ENCODE results near the gene TEF. TPM values are rescaled to one million over a fixed set of nuclear protein-coding genes. Genes with fewer than 3 reads are reported as not detected.

The TEF gene, protein sequence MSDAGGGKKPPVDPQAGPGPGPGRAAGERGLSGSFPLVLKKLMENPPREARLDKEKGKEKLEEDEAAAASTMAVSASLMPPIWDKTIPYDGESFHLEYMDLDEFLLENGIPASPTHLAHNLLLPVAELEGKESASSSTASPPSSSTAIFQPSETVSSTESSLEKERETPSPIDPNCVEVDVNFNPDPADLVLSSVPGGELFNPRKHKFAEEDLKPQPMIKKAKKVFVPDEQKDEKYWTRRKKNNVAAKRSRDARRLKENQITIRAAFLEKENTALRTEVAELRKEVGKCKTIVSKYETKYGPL
- polyA plus RNA-seq, result 1 to 10 TPM; 8.5 to 9.5 TPM

DNA sequence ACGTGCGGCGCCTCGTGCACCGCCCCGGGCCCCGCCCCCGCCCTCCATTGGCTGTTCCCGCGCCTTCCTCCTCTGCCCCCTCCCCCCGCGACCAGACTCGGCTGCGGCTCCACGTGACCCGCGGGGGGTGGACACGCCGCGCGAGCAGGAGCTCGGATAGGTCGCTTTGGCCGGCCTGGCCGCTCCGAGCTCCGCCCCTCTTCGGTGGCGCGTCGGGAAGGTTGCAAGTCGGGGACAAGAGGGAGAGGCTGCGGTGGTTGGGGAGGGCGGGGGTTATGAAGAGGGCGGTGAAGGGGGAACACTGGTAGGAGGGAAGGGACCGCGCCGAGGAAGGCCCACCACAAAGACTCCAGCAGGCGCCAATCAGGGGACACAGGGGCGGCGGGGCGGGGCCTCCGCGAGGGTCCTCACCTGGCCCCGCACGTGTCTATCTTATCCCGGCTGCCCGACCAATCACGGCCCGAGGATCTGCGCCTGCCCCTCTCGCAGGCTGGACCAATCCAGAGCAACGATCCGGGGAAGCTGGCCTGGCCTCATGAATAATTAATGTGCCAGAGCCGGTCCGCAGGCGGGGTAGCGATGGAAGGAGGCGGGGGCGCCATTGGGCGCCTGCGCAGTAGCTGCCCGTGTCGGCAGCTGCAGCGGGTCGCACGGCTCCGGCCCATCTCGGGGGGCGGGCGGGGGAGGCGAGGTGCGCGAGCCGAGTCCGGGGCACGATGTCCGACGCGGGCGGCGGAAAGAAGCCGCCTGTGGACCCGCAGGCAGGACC lies at the start of gene TEF:
Gene TEF (plus strand): TSS at position 614 of the 769 bp plus-strand sequence. CDS start 103 bp downstream, at position 717.
- H3K4me1 ChIP-seq (ENCODE audit: control insufficient read depth in 2 of 2, insufficient read depth in 2 of 2, low read length in 1 of 2), result peaks cover 2 to 4% of the 10 kb centered on the region in 2 donors
- peak within 1 kb of the TSS; percentile 98 to 100 for H3K27ac ChIP-seq (ENCODE audit: low read depth in 2 of 2, low read length in 1 of 2)
- no peaks in the 10 kb centered on the region for H3K36me3 ChIP-seq (ENCODE audit: control insufficient read depth in 2 of 2, insufficient read depth in 2 of 2, low read length in 1 of 2)
- peak within 1 kb of the TSS; percentile 71 to 76 for H3K4me3 ChIP-seq (ENCODE audit: low read depth in 1 of 2, low read length in 2 of 2)
- H3K27me3 ChIP-seq (ENCODE audit: control insufficient read depth in 1 of 2, insufficient read depth in 2 of 2, low read length in 2 of 2), result no peaks in the 10 kb centered on the region
- WGBS, 2 donors, result 1% methylated on average over 72 to 84 of the region's 84 CpGs
- no peaks in the 10 kb centered on the region for H3K9me3 ChIP-seq (ENCODE audit: control insufficient read depth in 2 of 2, insufficient read depth in 1 of 2, low read depth in 1 of 2, low read length in 1 of 2)

DNA sequence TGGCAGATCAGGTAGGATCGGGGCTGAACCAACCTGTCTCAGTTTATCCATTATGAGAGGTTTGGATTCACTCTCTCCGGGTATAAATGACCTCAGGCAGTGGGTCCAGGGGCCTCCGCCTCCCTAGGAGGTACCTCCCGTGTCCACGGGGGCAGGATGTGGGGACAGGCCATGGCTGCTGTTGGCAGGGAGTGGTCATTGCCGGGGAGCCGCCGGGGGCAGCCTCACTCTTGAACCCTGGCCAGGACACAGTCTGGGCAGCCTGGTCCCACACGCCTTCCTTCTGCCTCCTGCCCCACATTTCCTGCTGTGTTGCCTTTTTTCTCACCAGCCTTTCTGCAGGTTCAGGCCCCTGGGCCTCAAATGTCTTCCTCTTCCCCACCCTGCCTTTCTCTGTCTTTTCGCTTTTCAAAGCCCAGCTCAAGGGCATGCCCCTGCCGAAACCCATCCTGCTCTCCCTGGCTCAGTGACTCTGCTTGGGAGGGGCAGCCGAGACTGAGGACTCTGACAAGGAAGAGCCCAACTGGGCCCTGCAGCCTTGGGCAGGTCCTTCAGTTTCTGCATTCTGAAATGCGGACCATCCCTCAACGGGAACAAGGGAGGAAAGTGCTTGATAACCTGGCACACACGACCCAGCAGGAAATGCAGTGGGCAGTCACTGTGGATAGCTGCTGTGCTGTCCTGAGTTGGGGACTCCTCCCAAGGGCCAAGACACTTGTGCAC lies 49.4 kb upstream of the TEF start:
- WGBS, 2 donors, result 89 to 94% methylated on average over 15 of the region's 15 CpGs
- Histone ChIP-seq H3K27me3 (ENCODE audit: control insufficient read depth in 1 of 2, insufficient read depth in 2 of 2, low read length in 2 of 2) (no peaks in the 10 kb centered on the region), H3K9me3 (ENCODE audit: control insufficient read depth in 2 of 2, insufficient read depth in 1 of 2, low read depth in 1 of 2, low read length in 1 of 2) (no peaks in the 10 kb centered on the region), H3K4me1 (ENCODE audit: control insufficient read depth in 2 of 2, insufficient read depth in 2 of 2, low read length in 1 of 2) (peaks cover 0 to 2% of the 10 kb centered on the region in 2 donors), H3K36me3 (ENCODE audit: control insufficient read depth in 2 of 2, insufficient read depth in 2 of 2, low read length in 1 of 2) (peaks cover 29 to 48% of the 10 kb centered on the region in 2 donors), H3K4me3 (ENCODE audit: low read depth in 1 of 2, low read length in 2 of 2) (no peak overlapping the region), H3K27ac (ENCODE audit: low read depth in 2 of 2, low read length in 1 of 2) (no peak overlapping the region)

GRCh38 chr22:41333806-41334205 lies 47.9 kb upstream of the TEF start:
- WGBS, 2 donors, result 98 to 100% methylated on average over 3 of the region's 3 CpGs

DNA sequence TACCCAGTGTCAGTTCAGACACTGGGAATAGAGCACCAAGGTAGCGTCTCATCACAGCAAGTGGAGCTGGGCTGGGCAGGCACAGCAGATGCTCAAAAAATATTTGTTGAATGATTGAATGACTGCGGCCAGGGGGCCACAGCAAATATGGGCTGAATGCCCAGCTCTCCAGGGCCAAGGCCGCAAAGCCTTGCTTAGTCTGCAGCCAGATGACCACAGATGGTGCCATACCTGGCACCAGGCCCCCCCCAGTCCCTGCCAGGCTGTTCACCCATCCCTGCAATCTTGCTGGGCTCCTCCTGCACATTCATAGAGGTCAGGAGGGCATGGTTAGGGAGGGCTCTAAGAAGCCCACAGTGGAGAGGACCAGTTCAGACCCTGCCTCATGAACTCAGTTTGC lies 47.5 kb upstream of the TEF start:
- peaks cover 0 to 2% of the 10 kb centered on the region in 2 donors for H3K4me1 ChIP-seq (ENCODE audit: control insufficient read depth in 2 of 2, insufficient read depth in 2 of 2, low read length in 1 of 2)
- H3K27me3 ChIP-seq (ENCODE audit: control insufficient read depth in 1 of 2, insufficient read depth in 2 of 2, low read length in 2 of 2), result no peaks in the 10 kb centered on the region
- no peaks in the 10 kb centered on the region for H3K9me3 ChIP-seq (ENCODE audit: control insufficient read depth in 2 of 2, insufficient read depth in 1 of 2, low read depth in 1 of 2, low read length in 1 of 2)
- 84 to 87% methylated on average over 3 of the region's 3 CpGs for WGBS, 2 donors
- no peak overlapping the region for H3K4me3 ChIP-seq (ENCODE audit: low read depth in 1 of 2, low read length in 2 of 2)
- no peak overlapping the region for H3K27ac ChIP-seq (ENCODE audit: low read depth in 2 of 2, low read length in 1 of 2)
- peaks cover 24 to 47% of the 10 kb centered on the region in 2 donors for H3K36me3 ChIP-seq (ENCODE audit: control insufficient read depth in 2 of 2, insufficient read depth in 2 of 2, low read length in 1 of 2)

More at GRCh38 chr22:41333806-41334205, 47.9 kb upstream of the TEF start:
- Histone ChIP-seq H3K27me3 (ENCODE audit: control insufficient read depth in 1 of 2, insufficient read depth in 2 of 2, low read length in 2 of 2) (no peaks in the 10 kb centered on the region), H3K4me1 (ENCODE audit: control insufficient read depth in 2 of 2, insufficient read depth in 2 of 2, low read length in 1 of 2) (peaks cover 0 to 2% of the 10 kb centered on the region in 2 donors), H3K27ac (ENCODE audit: low read depth in 2 of 2, low read length in 1 of 2) (no peak overlapping the region), H3K4me3 (ENCODE audit: low read depth in 1 of 2, low read length in 2 of 2) (no peak overlapping the region), H3K9me3 (ENCODE audit: control insufficient read depth in 2 of 2, insufficient read depth in 1 of 2, low read depth in 1 of 2, low read length in 1 of 2) (no peaks in the 10 kb centered on the region), H3K36me3 (ENCODE audit: control insufficient read depth in 2 of 2, insufficient read depth in 2 of 2, low read length in 1 of 2) (peaks cover 24 to 43% of the 10 kb centered on the region in 2 donors)

DNA sequence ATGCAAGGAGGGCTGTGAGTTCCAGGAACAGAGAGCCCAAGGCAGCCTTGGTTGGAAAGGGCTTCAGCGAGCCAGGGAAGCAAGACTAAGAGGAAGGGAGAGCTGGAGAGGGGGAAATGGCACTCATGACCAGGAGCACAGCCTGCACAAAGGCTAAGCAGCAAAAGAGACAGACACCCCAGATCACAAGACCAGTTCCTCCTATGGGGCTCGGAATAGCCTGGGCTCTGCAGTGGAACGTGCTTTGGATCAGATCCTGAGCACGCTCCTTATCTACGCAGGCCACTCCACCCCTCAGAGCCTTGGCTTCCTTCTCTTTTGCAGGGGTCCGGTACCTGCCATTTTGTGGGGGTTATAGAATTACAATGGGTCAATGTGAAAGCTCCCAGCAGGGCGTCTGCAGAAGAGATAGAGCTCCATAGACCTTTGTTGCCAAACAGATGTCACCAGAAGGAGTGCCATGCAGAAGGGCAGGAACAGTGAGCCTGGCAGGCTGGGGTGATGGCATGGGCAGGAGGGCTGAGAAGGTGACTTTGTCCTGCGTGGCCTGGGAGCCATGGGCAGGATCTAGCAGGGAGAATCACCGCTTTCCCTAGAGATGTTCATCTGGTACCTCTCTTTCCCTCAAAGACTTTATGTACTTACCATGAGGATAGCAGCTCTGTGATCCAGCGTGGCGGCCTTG lies 46.6 kb upstream of the TEF start:
- H3K4me3 ChIP-seq (ENCODE audit: low read depth in 1 of 2, low read length in 2 of 2), result no peak overlapping the region
- H3K4me1 ChIP-seq (ENCODE audit: control insufficient read depth in 2 of 2, insufficient read depth in 2 of 2, low read length in 1 of 2), result peaks cover 0 to 2% of the 10 kb centered on the region in 2 donors
- H3K27me3 ChIP-seq (ENCODE audit: control insufficient read depth in 1 of 2, insufficient read depth in 2 of 2, low read length in 2 of 2), result no peaks in the 10 kb centered on the region
- H3K36me3 ChIP-seq (ENCODE audit: control insufficient read depth in 2 of 2, insufficient read depth in 2 of 2, low read length in 1 of 2), result peaks cover 24 to 47% of the 10 kb centered on the region in 2 donors
- H3K9me3 ChIP-seq (ENCODE audit: control insufficient read depth in 2 of 2, insufficient read depth in 1 of 2, low read depth in 1 of 2, low read length in 1 of 2), result no peaks in the 10 kb centered on the region
- H3K27ac ChIP-seq (ENCODE audit: low read depth in 2 of 2, low read length in 1 of 2), result no peak overlapping the region
- whole genome bisulfite sequencing, 2 donors, result 97% methylated on average over 11 of the region's 11 CpGs

GRCh38 chr22:41338614-41339212 lies 43.0 kb upstream of the TEF start:
- H3K27me3 ChIP-seq (ENCODE audit: control insufficient read depth in 1 of 2, insufficient read depth in 2 of 2, low read length in 2 of 2), result no peaks in the 10 kb centered on the region
- H3K9me3 ChIP-seq (ENCODE audit: control insufficient read depth in 2 of 2, insufficient read depth in 1 of 2, low read depth in 1 of 2, low read length in 1 of 2), result no peaks in the 10 kb centered on the region
- no peak overlapping the region for H3K27ac ChIP-seq (ENCODE audit: low read depth in 2 of 2, low read length in 1 of 2)
- H3K4me3 ChIP-seq (ENCODE audit: low read depth in 1 of 2, low read length in 2 of 2), result no peak overlapping the region
- 81 to 89% methylated on average over 13 to 14 of the region's 14 CpGs for whole genome bisulfite sequencing, 2 donors
- H3K36me3 ChIP-seq (ENCODE audit: control insufficient read depth in 2 of 2, insufficient read depth in 2 of 2, low read length in 1 of 2), result peaks cover 17 to 43% of the 10 kb centered on the region in 2 donors
- H3K4me1 ChIP-seq (ENCODE audit: control insufficient read depth in 2 of 2, insufficient read depth in 2 of 2, low read length in 1 of 2), result peaks cover 0 to 2% of the 10 kb centered on the region in 2 donors

GRCh38 chr22:41339823-41340222 lies 41.9 kb upstream of the TEF start:
- Histone ChIP-seq H3K9me3 (ENCODE audit: control insufficient read depth in 2 of 2, insufficient read depth in 1 of 2, low read depth in 1 of 2, low read length in 1 of 2) (no peaks in the 10 kb centered on the region), H3K36me3 (ENCODE audit: control insufficient read depth in 2 of 2, insufficient read depth in 2 of 2, low read length in 1 of 2) (peaks cover 15 to 45% of the 10 kb centered on the region in 2 donors), H3K27me3 (ENCODE audit: control insufficient read depth in 1 of 2, insufficient read depth in 2 of 2, low read length in 2 of 2) (no peaks in the 10 kb centered on the region), H3K4me1 (ENCODE audit: control insufficient read depth in 2 of 2, insufficient read depth in 2 of 2, low read length in 1 of 2) (peaks cover 0 to 2% of the 10 kb centered on the region in 2 donors), H3K27ac (ENCODE audit: low read depth in 2 of 2, low read length in 1 of 2) (no peak overlapping the region), H3K4me3 (ENCODE audit: low read depth in 1 of 2, low read length in 2 of 2) (no peak overlapping the region)
- 93 to 95% methylated on average over 18 of the region's 18 CpGs for WGBS, 2 donors

DNA sequence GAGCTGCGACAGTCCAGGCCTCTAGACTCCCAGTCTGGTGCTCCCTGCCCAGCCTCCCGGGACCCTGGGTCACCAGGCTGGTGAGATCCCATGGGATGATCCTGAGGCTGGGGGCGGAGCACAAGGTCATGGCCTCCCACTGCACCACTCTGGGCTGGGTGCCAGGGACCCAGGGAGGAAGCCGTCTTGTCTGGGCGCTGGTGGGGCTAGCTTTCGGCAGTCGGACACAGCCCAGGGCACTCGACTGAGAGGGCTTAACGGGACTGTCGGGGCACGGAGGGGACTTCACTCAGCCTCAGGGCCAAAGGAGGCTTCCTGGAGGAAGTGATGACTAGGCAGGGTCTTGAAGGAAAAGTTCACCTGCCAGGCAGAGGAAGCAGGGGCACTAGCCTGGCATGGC lies 41.4 kb upstream of the TEF start:
- no peaks in the 10 kb centered on the region for H3K9me3 ChIP-seq (ENCODE audit: control insufficient read depth in 2 of 2, insufficient read depth in 1 of 2, low read depth in 1 of 2, low read length in 1 of 2)
- no peak overlapping the region for H3K27ac ChIP-seq (ENCODE audit: low read depth in 2 of 2, low read length in 1 of 2)
- peaks cover 0 to 2% of the 10 kb centered on the region in 2 donors for H3K4me1 ChIP-seq (ENCODE audit: control insufficient read depth in 2 of 2, insufficient read depth in 2 of 2, low read length in 1 of 2)
- 83 to 87% methylated on average over 11 of the region's 11 CpGs for WGBS, 2 donors
- no peaks in the 10 kb centered on the region for H3K27me3 ChIP-seq (ENCODE audit: control insufficient read depth in 1 of 2, insufficient read depth in 2 of 2, low read length in 2 of 2)
- no peak overlapping the region for H3K4me3 ChIP-seq (ENCODE audit: low read depth in 1 of 2, low read length in 2 of 2)
- peaks cover 15 to 45% of the 10 kb centered on the region in 2 donors for H3K36me3 ChIP-seq (ENCODE audit: control insufficient read depth in 2 of 2, insufficient read depth in 2 of 2, low read length in 1 of 2)
